ENCODE data around the gene SLC35F3.

The SLC35F3 gene

DNA sequence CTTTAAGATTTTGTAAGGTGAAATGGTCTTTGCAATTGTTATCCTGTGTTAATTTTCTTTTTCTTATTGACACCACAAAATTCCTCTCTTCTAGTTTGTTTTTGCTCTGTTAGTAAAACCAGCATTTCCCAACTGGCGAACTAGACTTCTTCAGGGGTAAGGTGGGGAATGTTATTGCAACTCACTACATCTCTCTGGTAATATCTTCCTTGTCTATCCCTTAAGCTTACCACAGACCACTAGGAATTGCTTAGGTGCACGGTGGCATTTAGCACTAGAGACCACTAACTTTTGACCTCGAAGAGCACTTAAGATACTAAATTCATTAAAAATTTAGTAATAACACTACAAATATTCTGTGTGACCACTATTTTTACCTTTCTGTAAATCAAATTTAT, 464.6 kb downstream of the SLC35F3 start:
- DNase-seq (ENCODE audit: low spot score): no peak

DNA sequence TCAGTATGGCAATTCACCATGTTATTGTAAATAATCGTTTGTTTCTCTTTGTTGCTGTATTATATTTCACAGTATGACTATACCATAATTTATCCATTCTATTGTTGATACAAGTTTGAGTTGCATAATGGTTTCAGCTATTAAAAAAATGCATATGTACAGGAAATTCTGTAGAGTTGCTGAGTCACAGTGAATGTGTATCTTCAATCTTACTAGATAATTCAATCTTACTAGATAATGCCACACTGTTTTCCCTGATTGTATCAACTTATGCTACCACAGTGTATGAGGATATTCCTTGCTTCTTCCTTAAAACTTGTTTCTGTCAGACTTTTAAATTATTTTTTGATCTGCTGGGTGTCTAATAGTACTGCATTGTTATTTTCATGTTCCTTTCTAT, 465.3 kb downstream of the SLC35F3 start:
- no peak for DNase-seq (ENCODE audit: low spot score)

DNA sequence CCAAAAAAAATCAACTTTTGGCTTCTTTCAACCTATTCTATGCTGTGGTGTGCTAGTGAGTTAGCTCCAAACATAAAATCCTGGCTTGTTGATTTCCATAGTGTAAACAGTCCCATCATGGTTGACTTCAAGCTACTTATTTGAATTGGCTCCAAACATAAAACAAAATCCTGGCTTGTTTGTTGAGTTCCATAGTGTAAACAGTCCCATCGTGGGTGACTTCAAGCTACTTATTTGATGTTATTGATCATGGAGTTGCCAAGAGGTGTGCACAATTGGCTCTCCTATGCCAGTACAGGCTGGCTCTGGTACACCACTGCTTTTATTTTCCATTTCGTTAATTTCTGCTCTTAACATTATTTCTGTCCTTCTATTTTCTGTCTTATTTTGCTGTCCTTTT, 466.9 kb downstream of the SLC35F3 start:
- DNase-seq (ENCODE audit: low spot score): no peak

DNA sequence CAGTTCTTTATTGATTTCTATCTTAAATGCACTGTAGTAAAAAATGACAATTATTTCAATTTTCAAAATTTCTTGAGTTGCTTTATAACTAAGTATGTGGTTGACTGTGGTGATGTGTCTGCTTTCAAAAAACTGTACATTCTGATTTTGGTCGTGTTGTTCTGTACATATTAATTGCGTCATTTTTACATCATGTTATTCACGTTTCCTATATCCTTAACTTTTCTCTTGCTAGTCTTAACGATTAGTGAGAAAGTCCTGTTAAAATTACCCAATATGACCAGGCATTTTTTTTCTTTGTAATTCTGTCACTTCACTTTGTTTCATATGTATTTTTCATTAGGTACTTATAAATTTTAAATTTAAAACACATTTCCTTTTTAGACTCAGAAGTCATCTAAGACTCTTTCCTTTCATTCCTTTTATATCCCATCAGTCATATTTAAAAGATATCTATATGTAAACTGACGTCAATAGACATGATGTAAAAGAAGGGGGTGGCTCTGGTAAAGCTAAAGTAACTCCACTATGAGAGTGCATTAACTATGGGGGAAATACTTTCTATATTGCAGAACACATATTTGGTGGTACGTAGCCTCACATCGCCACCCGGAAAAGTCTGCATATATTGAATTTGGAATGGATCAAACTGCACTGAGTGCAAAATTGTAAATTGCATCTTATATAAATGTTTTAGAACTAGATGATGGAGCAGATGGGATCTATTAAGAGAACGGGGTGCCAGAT, 467.7 kb downstream of the SLC35F3 start:
- no peak for DNase-seq (ENCODE audit: low spot score)

DNA sequence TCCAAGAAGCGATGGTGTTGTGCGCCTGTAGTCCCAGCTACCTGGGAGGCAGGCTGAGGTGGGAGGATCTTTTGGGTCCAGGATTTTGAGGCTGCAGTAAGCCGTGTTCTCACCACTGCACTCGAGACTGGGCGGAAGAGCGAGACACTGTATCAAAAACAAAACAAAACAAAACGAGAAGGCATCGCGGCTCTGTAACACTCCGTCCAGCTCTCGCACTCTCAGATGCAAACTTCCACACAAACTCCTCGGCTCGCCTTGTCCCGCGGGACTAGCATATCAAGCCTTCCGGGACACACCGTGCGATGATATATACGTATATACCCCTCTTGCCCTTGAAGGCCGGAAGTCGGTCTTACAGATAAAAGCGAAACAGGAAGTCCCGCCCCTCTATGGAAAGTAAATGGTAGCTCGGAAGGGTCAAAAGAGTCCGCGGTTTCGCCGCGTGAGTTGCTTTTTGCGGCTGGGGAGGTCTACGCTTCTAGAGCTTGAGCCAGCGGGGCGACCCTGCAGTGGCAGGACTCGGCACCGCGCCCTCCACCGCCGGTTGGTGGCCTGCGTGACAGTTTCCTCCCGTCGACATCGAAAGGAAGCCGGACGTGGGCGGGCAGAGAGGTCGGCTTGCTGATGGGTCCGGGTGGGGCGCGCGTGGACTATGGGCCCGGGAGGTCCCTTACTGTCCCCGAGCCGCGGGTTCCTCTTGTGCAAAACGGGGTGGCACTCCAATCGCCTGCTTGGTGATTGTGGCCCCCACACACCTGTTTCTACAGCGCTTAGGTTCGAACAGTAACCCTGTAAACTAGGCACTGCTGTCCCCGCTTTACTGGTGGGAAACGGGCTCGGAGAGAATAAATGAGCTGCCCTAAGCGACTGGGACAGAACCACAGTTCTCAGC, 468.8 kb downstream of the SLC35F3 start, which contains the start of gene COA6:
TSS of gene COA6 (plus strand) at position 393 of the 895 bp plus-strand sequence. CDS start at position 404, 11 bp downstream.
- DNase-seq (ENCODE audit: low spot score): peak; percentile 86

DNA sequence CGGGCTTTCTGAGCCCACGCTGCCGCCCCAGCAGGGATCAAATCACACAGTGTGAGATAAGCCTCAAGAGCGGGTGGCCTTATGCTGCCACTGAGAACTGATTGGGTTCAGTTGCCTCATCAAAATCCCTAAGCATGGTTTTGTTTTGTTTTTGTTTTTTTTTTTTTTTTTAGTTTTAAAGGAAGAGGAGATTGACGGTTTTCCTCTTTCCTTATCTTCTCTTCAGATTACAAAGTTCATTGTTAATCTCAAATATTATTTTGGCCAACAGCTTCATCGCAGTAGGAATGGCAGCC, 469.4 kb downstream of the SLC35F3 start:
- no peak for DNase-seq (ENCODE audit: low spot score)
